Colonic mucosa (tissue), 4 donors: ENCODE measurements around the gene ILF2. TPM values are rescaled to one million over a fixed set of nuclear protein-coding genes. Genes with fewer than 3 reads are reported as not detected.

ENCODE experiments used
- DNase-seq: peaks from one replicate; pipeline ENCODE4 v3.0.0-alpha.2; 2020
- H3K27ac ChIP-seq: fragments of 200-600 bp; one replicate; pipeline ENCODE4 v1.8.0; 2021
- H3K27me3 ChIP-seq: fragments of 200-600 bp; one replicate; pipeline ENCODE4 v1.8.0; 2021
- H3K36me3 ChIP-seq: fragments of 200-600 bp; one replicate; pipeline ENCODE4 v1.8.0; 2021
- H3K4me1 ChIP-seq: fragments of 200-600 bp; one replicate; pipeline ENCODE4 v1.8.0; 2021; ENCODE audit warnings: mild to moderate bottlenecking
- H3K4me3 ChIP-seq: fragments of 200-600 bp; one replicate; pipeline ENCODE4 v1.8.0; 2021
- H3K9ac ChIP-seq, 2 donors: one replicate each; pipeline ENCODE4 v1.7.0; 2013; ENCODE audit warnings: control low read depth in 2 of 2, low read depth in 2 of 2, low read length in 2 of 2
- H3K9me3 ChIP-seq: fragments of 200-600 bp; one replicate; pipeline ENCODE4 v1.8.0; 2021
- CTCF ChIP-seq: fragments of 200-600 bp; IDR thresholded peaks from one replicate; pipeline ENCODE4 v1.8.0; 2022; ENCODE audit warnings: antibody characterized with exemption, mild to moderate bottlenecking
- intact Hi-C: fragments of 100-400 bp; cut with DNase I; formaldehyde crosslinking; loops from one replicate; pipeline ENCODE4 v1.14.1; 2022
- total RNA-seq, 2 donors: library from RNA; stranded (reverse); fragmentation: NEBNext Ultra II Directional in 1 of 2; extraction: Animal tissue kit (Norgen Biotek cat#: 25700) in 1 of 2; gene quantifications; one replicate each; pipeline ENCODE4 v1.2.1, GENCODE V29; 2021
- donor health status: healthy.
- donor health status: DM: no; HTN: no; CAD: no.
- donor health status: DM: no; HTN: no; CAD: no.

ILF2 gene
- total RNA-seq, 2 donors from 2014 or later: 105 to 171 TPM

- no peak for DNase-seq
- H3K9ac ChIP-seq: peak within 1 kb of the TSS; percentile 74 to 78
- no peaks in the 10 kb centered on the region for H3K27me3 ChIP-seq
- H3K4me3 ChIP-seq: peak within 1 kb of the TSS; percentile 42
- no peaks in the 10 kb centered on the region for H3K9me3 ChIP-seq
- H3K36me3 ChIP-seq: no peaks in the 10 kb centered on the region
- no peak for TF ChIP-seq CTCF
- peaks cover 9% of the 10 kb centered on the region for H3K4me1 ChIP-seq
- peak within 1 kb of the TSS; percentile 74 for H3K27ac ChIP-seq
- intact Hi-C loops: no loop called here
Observed at GRCh38 chr1:153627715-153628626, 42.8 kb downstream of the ILF2 start, which contains the start of gene S100A1. Gene S100A1 (plus strand): TSS chr1:153628434. CDS start chr1:153630522, 2,088 bp downstream.

DNA sequence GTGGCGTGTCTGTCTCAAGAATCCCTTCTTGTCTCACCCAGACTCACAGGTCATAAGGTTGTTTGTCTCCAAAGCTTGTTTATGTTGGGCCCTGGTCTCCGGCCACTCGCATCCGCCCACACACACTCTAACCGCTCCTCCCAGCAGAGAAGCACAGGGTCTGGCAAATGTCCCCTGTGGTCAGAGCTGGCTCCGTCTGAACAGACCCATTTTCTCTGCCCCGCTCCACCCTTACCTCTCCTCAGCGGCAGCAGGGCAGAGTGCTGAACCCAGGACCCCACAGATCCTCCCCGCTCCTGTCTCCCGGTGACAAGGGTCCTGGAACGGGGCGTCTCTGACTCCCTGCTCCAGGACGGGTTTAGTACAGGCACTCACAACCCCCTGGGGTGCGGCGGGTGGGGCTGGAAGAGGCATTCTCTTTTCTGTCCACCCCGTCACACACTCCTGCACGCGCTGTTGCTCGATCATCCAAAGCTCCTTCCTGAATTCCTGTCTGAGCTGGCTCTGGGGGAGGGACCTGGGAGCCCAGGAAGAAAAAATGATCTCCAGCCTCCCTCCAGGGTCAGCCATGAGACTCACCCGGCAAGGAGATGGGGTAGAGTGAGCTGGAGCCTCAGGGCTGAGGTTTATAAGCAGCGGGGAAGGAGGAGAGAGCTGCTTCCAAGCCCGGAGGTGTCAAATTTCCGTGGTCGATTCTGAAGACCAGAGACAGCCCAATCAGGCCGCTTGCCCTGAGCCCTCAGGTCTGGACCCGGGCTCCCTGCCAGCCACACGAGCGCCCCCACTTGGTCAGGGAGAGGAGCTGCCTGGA is 43.7 kb downstream of the ILF2 start, which contains the start of gene S100A13:
S100A13 (minus strand) TSS at position 602 of the 811 bp plus-strand sequence. CDS start 1,033 bp downstream, outside the sequence.
- Histone ChIP-seq H3K9ac (peak within 1 kb of the TSS; percentile 74 to 78), H3K4me1 (peaks cover 9% of the 10 kb centered on the region), H3K27me3 (no peaks in the 10 kb centered on the region), H3K36me3 (no peaks in the 10 kb centered on the region), H3K27ac (peak within 1 kb of the TSS; percentile 74), H3K9me3 (no peaks in the 10 kb centered on the region), H3K4me3 (peak within 1 kb of the TSS; percentile 42)
- peak; percentile 84 for DNase-seq
- intact Hi-C loops: no loop called here
- TF ChIP-seq CTCF: peak; percentile 53

DNA sequence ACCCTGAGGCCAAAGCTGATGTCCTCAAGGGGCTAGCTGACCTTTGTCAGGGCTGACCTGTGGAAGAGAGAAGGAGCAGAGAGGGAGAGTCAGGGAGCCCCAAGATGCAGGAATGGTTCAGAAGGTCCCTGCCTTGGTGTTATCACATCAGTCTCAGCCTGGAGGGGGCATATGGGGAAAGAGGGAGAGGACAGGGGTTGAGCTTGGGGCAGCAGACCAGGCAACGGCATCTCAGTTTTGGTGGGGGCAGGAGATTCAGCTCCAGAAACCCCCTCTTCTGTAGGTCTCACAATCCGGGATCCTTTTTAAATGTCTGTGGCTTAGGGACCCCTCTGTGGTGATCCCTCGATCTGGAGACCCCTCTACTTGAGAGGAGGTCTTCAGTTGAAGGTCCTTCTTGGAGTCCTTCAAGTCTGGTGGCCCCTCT is 44.3 kb downstream of the ILF2 start:
- H3K9ac ChIP-seq: peak overlapping the region; percentile 74 to 78
- peaks cover 9% of the 10 kb centered on the region for H3K4me1 ChIP-seq
- H3K4me3 ChIP-seq: peak overlapping the region; percentile 42
- no peaks in the 10 kb centered on the region for H3K9me3 ChIP-seq
- H3K27ac ChIP-seq: peak overlapping the region; percentile 74
- no peaks in the 10 kb centered on the region for H3K36me3 ChIP-seq
- no peaks in the 10 kb centered on the region for H3K27me3 ChIP-seq
- DNase-seq: no peak
- no peak for TF ChIP-seq CTCF
- intact Hi-C loops: no loop called here

GRCh38 chr1:153624965-153625611 is 45.7 kb downstream of the ILF2 start:
- no peaks in the 10 kb centered on the region for H3K27me3 ChIP-seq
- no peak for TF ChIP-seq CTCF
- H3K27ac ChIP-seq: no peak overlapping the region
- intact Hi-C loops: loop anchor here (5.0 kb wide), 1 partner anchor 53 kb away; no protein-coding TSS in a partner anchor
- no peak overlapping the region for H3K9ac ChIP-seq
- DNase-seq: no peak
- peaks cover 4% of the 10 kb centered on the region for H3K4me1 ChIP-seq
- H3K4me3 ChIP-seq: no peak overlapping the region
- H3K36me3 ChIP-seq: no peaks in the 10 kb centered on the region
- H3K9me3 ChIP-seq: no peaks in the 10 kb centered on the region

GRCh38 chr1:153623101-153623500 is 47.7 kb downstream of the ILF2 start:
- no peak overlapping the region for H3K4me3 ChIP-seq
- no peak for DNase-seq
- no peaks in the 10 kb centered on the region for H3K27me3 ChIP-seq
- no peak for TF ChIP-seq CTCF
- H3K27ac ChIP-seq: no peak overlapping the region
- H3K36me3 ChIP-seq: no peaks in the 10 kb centered on the region
- H3K9me3 ChIP-seq: no peaks in the 10 kb centered on the region
- peaks cover 4% of the 10 kb centered on the region for H3K4me1 ChIP-seq
- intact Hi-C loops: loop anchor here (5.0 kb wide), 1 partner anchor 51 kb away; no protein-coding TSS in a partner anchor
- no peak overlapping the region for H3K9ac ChIP-seq
